NCI-H1694 treated with DMSO at 0.1 percent for 48 hours (cell line): ENCODE data around the gene CD93.

ENCODE experiments used
- DNase-seq: peaks from one replicate; lab custom pipeline; 2025; lab: John Stamatoyannopoulos, UW

CD93 gene

DNA sequence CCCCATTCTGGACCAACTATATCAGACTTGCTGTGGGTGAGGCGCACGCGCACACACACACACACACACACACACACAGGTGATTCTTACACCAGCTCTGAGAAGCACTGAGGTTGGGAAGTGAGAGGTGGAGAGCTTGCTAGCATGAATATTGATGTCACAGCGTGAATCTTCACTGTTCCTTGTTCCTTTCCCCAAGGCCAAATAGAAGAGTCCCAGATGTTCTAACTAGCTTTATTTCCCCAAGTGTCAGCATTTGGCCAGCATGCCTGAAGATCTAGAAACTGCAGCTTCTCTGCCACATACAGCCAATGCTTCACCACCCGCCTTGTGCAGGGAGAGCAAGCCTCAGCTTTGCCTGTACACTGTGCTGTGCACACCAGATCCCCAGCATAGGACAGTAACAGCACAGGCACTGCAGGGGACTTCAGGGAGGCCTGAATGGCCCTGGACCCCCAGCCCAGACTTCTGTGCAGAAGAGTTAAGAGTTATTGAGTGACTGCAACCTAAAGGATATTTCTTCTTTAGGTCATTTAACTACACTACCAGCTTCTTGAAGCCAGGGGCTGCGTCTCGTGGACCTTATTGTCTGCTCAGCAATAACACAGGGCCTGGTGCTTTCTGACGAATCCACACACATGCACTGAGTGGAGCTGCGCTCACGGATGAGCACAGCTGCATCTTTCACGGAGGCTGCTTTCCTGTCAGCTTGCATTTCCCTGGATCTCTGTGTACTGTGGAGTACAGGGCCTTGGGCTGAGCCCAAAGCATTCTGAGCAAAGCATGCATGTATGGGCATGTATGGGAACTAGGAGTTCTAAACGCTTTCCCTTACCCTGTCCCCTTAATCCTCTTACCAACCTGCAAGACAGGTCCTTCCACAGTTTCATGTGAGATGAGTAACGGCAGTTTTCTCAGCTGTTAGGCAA lies 13.9 kb upstream of the CD93 start:
- DNase-seq: no peak

DNA sequence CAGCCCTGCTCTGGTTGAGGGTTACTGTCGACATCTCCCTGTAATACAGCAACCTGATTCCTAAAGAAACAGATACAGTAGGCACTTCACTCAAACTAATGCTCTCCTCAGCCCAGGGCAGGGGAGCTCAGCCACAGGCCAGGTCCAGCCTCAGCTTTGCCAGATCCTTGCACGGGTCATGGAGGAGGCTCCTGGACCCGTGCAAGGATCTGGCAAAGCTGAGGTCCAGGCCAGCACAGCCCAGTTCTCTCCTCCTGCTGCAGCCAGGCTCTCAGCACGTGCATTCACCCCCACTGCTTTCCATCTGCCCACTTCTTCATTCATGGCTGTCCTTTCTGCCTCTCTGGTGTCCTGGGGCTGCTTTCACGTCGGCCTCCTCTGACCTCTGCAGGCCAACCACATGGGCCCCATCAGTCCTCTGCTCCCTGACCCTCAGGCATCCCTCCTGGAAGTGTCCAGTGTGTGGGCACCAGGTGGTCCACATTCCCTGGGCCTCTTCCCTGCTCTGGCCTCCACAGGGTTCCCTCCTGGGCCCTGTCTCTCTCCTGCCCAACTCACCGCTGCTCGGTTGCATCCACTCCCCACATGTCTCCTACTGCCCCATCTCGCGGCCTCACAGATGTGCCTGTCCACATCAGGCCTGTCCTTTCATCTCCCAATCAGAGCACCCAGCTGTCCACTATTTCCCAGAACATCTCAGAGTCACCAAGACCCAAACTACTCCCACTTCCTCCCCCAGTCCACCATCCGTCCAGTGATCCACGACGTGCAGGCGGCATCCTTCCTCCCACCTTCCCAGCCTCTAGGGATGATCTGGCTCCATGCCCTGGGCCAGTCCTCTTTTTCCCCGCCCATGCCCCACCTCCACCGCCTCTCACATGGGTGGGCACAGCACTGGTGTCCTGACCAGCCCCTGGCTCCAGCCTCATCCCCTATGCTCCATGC lies 11.8 kb upstream of the CD93 start:
- no peak for DNase-seq

DNA sequence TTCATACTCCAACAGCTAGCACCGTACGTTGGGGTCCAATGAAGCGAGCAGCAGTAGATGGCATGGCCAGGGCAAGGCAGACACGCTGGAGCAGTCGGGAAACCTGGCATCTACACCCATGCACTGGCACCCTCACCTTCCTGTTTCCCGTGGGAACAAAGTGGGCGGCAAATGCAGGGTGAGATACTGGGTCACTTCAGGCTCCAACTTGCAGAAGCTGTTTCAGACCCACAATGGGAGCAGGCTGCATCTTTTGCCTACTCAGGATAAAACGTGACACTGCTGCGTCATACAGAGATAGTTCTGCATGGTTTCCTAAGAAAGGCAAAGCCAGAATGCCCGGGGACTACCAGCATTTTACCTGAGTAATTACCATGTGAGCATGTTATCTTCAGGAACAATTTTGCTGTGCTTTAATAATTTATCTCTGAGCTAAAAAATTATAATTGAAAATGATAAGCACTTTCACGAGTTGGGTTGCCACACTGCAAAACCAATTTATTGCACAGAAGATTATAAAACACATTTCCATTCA lies 10.9 kb upstream of the CD93 start:
- no peak for DNase-seq

DNA sequence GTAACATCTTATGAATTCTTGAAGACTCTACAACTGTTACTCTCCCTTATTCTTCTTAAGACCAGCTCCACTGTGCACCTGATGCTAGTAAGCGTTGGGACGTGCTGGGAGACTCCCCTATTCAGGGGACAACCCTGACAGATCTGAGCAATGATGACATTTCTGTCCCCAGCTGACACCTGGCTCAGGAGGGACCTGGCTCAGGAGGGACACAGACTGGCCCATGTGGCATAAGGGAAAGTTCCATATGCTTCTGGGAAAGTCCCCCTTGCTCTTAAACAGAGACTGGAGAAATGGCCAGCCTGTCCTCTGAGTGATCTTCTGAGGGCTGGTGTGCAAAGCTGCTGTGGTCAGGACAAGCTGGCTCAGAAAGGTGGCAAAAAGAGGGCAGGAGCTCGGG lies 10.0 kb upstream of the CD93 start:
- DNase-seq: no peak

DNA sequence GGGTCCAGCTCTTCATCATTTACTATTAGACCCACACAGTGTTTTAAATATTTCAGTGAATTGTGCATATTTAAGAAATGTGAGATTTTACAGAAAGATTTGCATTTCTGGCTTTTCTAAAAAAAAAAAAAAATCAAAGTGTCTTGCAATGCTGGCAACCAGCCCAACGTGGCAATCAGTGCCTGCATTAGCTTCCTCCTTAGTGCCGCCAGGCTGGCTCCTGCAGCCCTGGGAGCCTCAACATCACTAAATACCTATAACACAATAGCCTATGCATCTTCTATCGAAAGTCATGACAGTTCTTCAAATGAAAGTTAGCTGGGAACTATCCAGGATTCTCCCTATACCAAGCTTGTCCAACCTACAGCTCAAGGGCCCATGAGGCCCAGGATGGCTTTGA lies 9.4 kb upstream of the CD93 start:
- DNase-seq: no peak

DNA sequence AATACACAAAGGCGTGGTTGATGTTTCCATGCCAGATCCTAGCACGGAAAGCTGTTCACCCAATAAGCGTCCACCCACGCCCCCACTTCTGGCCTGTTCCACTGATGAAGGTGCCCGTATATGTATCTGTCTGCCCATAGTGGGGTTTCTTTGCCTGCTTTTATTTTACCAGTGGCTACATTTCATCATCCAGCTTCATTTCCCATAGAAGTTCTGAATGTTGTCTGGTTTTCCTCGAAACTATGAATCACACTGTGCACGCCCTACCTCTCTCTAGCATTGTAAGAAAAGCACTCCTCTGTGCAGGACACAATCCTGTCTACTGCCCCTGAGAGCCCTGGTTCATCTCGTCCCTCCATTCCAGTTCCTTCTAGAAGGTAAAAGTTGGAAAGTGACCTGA lies 8.8 kb upstream of the CD93 start:
- no peak for DNase-seq

DNA sequence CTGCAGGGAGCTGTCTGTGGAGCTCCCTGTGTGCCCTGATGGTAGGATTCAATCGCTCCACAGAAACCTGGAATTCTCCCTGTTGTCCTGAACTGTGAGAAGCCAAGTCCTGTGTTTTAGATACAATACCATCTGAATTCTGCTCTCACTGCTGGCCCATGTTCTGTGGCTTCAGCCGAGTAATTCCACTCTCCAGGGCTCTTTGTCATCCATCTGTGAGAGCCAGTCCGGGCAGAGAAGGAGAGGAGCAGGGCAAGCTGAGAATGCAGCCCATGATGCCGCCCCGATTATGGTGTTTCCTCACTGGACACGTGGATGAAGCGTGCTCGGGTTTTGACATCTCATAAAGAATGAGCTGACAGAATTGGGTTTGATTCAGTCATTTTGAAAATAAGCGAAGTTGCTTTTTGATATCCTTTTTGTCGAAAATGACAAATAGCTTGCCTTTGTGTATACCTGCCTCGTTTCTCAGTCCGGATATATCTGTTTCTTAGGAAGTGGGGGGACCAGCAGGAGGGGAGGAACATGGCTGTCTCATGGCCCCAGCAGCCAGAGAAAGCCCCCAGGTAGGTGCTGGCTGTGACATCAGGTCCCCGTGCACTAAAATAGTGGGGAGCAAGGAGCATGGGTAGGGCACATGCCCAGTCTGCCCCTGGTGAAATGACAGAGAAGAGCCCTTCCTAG lies 8.2 kb upstream of the CD93 start:
- no peak for DNase-seq

- DNase-seq: no peak
Observed at GRCh38 chr20:23093613-23094012, 7.5 kb upstream of the CD93 start.

GRCh38 chr20:23092861-23093495 lies 6.9 kb upstream of the CD93 start:
- DNase-seq: no peak

GRCh38 chr20:23092384-23092756 lies 6.2 kb upstream of the CD93 start:
- DNase-seq: no peak

GRCh38 chr20:23091721-23092383 lies 5.7 kb upstream of the CD93 start:
- DNase-seq: no peak

DNA sequence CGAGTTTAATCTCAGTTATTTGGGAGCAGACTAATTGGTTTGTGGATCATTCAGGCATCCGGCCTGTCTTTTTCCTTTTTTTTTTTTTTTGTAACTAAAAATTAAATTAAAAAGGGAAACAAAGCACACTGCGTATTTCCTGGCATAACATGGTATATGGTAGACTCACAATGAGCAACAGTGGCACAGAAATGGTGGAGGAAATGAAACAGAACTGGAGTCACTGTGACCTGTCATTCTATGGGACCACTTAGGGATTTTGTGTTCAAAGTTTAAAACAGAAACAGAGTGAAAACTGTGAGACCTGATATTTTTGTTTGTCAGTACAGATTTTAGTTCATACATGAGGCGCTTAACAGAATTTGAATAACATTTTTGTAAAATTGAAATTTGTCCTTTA lies 4.8 kb upstream of the CD93 start:
- DNase-seq: no peak

DNA sequence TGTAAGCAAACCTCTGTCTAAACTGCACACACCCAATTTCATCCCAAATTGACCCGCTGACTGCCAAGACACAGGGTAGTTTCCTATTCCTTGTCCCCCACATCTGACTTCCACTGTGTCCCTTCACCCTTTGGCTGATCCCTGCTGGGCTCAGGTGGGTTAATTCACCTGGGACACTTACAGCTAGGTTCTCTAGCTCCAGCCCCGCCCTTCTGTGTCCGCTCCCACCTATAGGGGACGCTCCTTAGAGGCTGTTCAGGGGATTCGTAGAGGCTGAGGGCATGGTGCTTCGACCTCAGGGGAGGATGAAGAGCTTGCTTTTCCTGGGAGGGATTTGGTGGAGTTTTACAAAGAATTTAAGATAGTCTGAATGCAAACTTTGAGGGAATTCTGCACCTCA lies 4.0 kb upstream of the CD93 start:
- no peak for DNase-seq

GRCh38 chr20:23088866-23089265 lies 2.7 kb upstream of the CD93 start:
- no peak for DNase-seq

DNA sequence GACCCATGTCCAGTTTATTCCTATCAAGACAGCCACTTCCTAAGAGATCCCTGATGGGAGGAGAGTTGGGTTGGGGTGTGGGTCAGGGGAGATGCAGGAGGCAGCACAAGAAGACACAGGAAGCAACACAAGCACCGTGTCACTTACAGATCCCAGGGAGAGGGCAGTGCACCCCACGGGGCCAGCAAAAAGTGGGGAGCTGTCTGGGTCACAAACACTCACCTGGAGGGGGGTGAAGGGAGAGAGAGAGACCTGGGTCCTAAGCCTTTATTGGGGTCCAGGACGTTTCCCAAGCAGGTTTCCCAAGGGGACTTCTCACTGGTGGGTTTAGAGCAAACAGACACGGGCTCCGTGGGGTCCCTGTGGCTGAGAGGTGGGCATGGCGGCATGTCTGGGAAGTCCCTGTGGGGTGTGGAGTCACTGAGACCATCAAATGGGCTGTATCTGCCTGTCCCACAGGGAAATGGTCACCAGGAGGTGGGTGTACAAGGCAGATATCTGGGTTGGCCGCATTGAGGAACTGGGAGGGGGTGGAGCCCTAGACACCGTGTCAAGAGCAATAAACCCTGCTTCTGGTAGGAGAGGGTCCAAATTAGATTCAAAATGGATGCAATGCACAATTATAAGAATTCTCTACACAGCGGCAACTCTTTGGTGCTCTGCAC lies 1.6 kb upstream of the CD93 start:
- no peak for DNase-seq

DNA sequence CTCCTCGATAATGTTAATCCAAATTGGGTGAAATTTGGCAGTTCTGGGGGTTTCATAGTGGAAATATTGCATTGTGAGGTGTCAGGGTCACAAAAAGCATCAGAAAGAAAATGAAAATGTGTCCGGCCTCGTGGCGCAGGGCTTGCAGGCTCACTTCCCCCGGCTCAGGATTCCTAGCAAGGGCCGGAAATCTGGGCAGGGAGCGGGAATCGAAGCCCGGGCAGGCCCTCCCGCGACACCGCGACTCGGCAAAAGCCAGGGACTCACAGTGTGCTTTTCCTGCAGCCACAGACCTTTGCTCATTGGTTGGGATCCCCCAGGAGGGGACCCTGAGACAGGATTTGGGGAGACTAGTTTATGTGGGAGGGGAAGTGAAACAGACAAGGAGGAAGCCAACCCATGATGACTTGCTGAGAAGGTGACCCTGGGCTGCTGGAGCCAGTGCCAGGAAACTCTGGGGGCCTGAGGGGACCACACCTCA lies 847 bp upstream of the CD93 start:
- no peak for DNase-seq

DNA sequence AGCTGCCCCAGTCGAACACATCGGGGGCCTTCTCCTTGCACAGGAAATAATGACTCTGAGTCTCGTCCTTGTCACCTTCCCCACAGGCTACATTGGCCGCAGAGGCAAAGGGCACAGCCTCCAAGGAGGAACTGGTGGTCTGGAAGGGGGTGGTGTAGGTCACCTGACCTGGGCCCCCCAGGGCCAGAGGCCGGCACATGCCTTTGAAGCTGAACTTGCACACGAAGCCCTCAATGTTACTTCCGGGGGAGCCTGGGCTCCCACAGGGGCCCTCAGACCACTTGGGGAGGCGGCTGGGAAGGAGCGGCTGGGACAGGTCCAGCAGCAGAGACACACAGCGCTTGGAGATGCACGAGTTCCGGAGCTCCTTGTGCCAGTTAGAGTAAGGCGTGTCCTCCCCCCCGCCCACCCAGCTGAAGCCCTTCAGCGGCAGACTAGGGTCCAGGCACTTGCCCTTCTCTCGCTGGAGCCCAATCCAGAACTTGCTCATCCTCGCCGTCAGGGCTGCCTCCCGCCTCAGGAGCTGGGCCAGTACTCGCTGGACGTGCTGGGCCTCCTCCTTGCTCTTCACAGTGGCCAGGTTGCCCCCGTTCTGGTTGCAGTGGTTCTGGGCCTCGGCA lies 578 bp downstream of the CD93 start:
- DNase-seq: no peak

DNA sequence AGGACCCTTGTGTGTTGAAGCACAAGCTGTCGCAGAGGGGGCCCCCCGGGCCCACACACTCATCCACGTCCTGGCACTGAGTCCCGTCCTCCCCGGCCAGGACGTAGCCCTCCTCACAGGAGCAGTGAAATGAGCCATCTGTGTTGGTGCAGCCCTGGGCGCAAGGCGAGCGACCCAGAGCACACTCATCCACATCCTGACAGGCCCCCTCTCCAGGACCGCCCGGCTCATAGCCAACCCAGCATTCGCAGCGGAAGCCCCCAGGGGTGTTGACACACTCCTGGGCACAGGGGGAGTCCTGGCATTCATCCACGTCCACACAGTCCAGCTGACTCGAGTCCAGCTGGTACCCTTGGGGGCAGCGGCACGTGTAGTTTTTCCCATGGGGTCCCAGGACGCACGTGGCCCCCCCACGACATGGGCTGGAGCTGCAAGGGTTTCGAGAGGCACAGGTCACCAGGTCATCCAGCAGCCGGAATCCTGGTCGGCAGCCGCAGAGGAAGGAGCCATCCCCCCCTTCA lies 1.2 kb downstream of the CD93 start:
- DNase-seq: no peak

- DNase-seq: no peak
Observed at GRCh38 chr20:23084282-23084844, 1.8 kb downstream of the CD93 start.
